CD4-positive, alpha-beta T cell treated with Interleukin-21 for 1 hour (primary cell): ENCODE results near the gene ZBTB47.
A peak's percentile ranks its signal among the peaks of the same experiment; 100 is the strongest.

ENCODE experiments used
- DNase-seq: peaks from one replicate; pipeline ENCODE4 v3.0.0-alpha.2; 2020

The ZBTB47 gene

GRCh38 chr3:42653560-42654330, at the start of gene ZBTB47:
Gene ZBTB47, plus strand, starts transcription at chr3:42653697. Its CDS starts 4,659 bp downstream, at chr3:42658356.
- DNase-seq = no peak

DNA sequence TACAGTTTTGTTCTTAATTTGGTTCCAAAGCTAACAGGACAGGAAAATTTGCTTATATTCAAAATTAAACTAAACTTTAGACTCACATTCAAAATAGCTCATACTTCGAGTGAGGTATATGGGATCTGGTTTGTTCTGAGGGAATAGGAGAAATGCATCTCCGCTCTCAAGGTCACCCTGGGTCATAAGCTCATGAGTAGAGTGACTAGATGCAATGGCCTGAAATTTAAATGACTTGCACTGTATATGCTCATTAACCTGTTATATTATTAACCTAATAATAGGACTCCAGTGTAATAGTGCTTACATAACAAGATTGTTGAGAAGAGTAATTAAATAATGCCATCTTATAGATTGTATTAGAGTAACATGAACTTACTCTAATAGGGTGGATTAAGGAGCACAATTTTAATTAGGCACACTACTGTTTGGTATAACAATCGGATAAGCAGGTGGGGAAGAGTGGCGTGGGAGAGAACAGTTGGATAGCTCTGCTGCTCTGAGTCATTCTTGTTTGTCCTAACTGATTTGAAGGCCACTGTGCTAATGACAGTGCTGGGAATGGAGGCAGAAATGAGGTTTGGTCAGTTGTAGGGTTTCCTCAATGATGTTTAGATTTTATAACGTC, 47.8 kb upstream of the ZBTB47 start:
- no peak for DNase-seq

DNA sequence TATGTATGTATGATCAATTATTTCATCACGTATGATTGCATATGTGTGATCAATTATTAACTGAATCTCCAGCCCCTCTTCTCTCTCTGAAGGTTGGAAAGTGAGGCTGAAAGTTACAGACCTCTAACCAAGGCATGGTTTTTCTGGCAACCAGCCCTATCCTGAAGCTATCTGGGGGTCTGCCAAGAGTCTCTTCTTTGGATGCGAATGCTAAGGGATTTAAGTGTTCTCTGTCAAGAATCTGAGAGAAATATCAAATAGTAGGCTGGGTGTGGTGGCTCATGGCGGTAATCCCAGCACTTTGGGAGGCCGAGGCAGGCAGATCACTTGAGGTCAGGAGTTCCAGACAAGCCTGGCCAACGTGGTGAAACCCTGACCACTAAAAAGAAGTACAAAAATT, 44.9 kb upstream of the ZBTB47 start:
- no peak for DNase-seq

DNA sequence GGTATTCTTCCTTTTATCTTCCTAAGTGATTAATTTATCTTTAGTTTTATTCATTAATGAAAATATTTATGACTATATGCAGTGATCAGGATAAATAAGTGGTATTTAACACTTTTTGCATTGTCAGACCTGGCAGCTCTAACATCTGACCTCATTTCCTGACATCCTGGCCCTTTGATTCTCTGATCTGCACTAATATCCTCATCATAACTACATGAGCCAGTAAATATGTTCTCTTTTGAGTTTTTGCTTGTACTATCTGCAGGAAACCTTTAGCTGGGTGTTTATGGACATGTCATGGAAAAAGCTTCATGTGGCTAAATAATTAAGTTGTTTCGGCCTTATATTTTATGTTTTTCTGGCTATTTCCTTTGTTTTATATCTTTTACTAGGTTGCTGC, 42.5 kb upstream of the ZBTB47 start:
- DNase-seq = peak; percentile 41

GRCh38 chr3:42612217-42612616, 41.3 kb upstream of the ZBTB47 start:
- DNase-seq = no peak

DNA sequence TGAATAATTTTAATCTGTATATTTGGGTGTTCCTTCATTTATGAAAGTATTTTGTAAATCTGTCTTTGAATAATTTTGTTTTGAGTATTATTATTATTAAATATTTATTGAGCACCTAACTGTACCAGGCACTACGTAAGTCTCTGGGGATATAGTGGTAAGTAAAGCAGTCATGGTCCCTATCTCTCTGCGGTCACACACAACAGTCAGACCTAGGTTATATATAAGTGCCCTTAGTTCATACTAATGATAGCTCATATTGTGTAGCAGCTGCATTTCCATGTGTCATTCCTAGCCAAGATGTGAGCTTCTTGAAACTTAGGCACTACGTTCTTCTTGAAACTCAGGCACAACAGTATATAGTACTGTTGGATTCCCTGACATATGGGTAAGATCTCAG, 40.6 kb upstream of the ZBTB47 start:
- no peak for DNase-seq

DNA sequence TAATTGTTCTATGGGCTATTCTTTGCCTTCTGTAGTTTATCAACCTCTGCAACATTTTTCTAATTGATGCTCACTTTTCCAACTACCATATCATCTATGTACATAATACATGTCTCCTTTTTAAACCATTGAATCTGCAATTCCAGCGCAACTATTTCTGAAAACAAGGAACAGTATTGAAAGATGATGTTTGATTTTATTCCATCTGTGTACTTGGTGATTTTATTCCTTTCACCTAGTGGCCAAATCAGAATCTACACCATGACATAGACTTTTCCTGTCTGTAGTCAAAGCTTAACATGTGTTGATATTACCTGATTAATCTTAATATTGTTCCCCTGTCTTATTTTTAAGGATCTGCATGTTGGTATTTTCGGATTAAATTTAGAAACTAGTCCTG, 40.0 kb upstream of the ZBTB47 start:
- DNase-seq = peak; percentile 39

GRCh38 chr3:42631620-42632019, 21.9 kb upstream of the ZBTB47 start:
- DNase-seq = no peak

DNA sequence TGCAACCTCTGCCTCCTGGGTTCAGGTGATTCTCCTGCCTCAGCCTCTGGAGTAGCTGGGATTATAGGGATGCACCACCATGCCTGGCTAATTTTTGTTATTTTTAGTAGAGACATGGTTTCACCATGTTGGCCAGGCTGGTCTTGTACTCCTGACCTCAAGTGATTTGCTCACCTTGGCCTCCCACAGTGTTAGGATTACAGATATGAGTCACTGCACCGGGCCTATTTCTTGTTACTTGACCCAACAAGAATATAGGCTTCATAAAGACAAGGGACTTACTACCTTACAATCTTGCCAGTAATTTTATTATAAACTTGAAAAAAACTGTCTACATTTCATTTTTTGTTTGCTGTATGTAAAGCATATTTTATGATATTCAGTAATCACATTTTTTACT, 21.4 kb upstream of the ZBTB47 start:
- no peak for DNase-seq

- no peak for DNase-seq
These were observed 20.0 kb upstream of the ZBTB47 start for GRCh38 chr3:42633544-42633943.

DNA sequence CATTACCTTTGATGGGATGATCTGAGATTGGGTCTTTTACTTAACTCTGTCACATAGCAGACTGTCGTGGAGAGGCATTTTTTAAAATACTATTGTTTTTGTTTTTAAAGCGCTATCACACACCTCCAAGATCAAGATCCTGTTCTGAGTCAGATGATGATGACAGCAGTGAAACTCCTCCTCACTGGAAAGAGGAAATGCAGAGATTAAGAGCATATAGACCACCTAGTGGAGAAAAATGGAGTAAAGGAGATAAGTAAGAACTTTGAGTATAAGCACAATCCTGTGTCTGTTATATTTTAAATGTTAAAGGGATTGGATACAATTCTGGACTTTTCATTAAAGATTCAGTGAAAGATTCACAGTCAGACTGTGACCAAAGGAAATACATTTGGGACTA, 18.4 kb upstream of the ZBTB47 start:
- DNase-seq = peak; percentile 27

DNA sequence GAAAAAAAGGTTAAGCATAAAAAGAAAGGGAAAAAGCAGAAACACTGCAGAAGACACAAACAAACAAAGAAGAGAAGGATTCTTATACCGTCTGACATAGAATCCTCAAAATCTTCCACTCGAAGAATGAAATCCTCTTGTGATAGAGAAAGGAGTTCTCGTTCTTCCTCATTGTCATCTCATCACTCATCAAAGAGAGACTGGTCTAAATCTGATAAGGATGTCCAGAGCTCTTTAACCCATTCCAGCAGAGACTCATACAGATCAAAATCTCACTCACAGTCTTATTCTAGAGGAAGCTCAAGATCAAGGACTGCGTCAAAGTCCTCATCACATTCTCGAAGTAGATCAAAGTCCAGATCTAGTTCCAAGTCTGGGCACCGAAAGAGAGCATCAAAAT, 16.5 kb upstream of the ZBTB47 start:
- DNase-seq = no peak

DNA sequence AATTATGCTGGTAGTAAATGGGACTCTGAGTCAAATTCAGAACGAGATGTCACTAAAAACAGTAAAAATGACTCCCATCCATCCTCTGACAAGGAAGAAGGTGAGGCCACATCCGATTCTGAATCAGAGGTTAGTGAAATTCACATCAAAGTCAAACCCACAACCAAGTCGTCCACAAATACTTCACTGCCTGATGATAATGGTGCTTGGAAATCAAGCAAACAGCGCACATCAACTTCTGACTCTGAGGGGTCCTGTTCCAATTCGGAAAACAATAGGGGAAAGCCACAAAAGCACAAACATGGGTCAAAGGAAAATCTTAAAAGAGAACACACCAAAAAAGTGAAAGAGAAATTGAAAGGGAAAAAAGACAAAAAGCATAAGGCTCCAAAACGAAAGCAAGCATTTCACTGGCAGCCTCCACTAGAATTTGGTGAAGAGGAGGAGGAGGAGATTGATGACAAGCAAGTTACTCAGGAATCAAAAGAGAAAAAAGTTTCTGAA, 15.1 kb upstream of the ZBTB47 start:
- DNase-seq = peak; percentile 70

DNA sequence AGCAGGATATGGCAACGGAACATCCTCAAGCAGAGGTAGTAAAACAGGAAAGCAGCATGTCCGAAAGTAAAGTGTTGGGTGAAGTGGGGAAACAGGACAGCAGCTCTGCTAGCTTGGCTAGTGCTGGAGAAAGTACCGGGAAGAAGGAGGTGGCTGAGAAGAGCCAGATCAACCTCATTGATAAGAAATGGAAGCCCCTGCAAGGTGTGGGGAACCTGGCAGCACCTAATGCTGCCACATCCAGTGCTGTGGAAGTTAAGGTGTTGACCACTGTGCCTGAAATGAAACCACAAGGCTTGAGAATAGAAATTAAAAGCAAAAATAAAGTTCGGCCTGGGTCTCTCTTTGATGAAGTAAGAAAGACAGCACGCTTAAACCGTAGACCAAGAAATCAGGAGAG, 14.3 kb upstream of the ZBTB47 start:
- DNase-seq = peak; percentile 23

DNA sequence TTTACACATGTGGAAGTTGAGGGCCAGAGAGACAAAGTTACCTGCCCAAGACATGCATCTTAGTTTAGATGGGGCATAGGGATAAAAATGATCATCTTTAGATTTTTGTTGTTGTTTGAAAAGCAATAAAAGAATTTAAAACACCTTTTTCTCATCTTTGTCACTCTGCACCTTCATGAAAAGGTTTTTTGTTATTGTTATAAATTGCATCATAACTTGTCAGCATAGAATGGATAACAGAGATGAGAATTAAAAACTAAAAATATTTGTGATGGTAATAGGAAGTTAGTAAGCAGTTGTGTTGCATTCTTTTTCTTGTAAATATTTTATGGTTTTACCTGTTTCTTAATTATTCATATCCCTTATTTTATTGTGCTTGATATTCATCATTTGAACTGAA, 13.4 kb upstream of the ZBTB47 start:
- DNase-seq = no peak

- no peak for DNase-seq
These were observed 12.6 kb upstream of the ZBTB47 start for GRCh38 chr3:42640771-42641370.

- DNase-seq = no peak
These were observed 5.6 kb upstream of the ZBTB47 start for GRCh38 chr3:42647821-42648459.

- DNase-seq = no peak
These were observed 4.5 kb upstream of the ZBTB47 start for GRCh38 chr3:42649006-42649405.

DNA sequence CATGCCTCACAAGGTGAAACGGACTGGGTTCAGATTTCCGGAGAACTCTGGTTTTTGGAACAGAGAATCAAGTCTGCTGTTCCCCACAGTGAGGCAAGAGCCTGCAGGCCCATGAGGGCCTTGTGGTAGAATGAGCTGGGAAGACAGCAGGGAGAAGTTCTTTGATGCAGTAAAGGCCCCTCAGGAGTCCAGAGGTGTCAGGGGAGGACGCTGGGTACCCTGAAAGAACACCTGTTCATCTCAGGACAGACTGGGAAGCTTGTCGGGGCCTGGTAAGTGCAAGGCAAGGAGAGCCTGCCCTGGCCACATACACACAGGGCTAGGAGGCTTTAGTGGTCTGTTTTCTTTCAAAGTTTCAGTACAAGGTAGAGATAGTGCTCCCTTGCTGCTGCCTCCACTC, 3.7 kb upstream of the ZBTB47 start:
- no peak for DNase-seq

- DNase-seq = no peak
These were observed 2.0 kb upstream of the ZBTB47 start for GRCh38 chr3:42651248-42652091.

- no peak for DNase-seq
These were observed 1.3 kb upstream of the ZBTB47 start for GRCh38 chr3:42652251-42652610.

GRCh38 chr3:42652611-42653302, 740 bp upstream of the ZBTB47 start:
- DNase-seq = no peak
